HCT116 (cell line): ENCODE results near the gene GEMIN7. TPM values are rescaled to one million over a fixed set of nuclear protein-coding genes. Genes with fewer than 3 reads are reported as not detected.

ENCODE experiments used
- ATAC-seq: fragments of 200-7000 bp; cut with Tn5 transposase; 2 replicates; pipeline ENCODE4 v1.9.1; 2020; ENCODE audit warnings: mild to moderate bottlenecking, moderate library complexity
- BruUV-seq: library from RNA; stranded (reverse); fragments of 400-500 nt; replicated peaks from 2 replicates; lab custom pipeline; 2021; lab: Mats Ljungman, UMichigan
- CTCF ChIA-PET: fragments of 300-600 bp; sonication (Branson Sonifier 250); formaldehyde crosslinking; loops from one replicate; lab custom pipeline; 2021; ENCODE audit warnings: antibody characterized with exemption; lab: Charles Lee
- POLR2A ChIA-PET: fragments of 300-600, 350-600 bp; sonication (Branson Sonifier 250); formaldehyde crosslinking; loops from one replicate; lab custom pipeline; 2021; ENCODE audit warnings: antibody characterized with exemption; lab: Charles Lee
- RAD21 ChIA-PET, 2 experiments: fragments of 300-600 bp; sonication (Branson Sonifier 250); formaldehyde crosslinking; loops; one replicate each; lab custom pipeline; 2023; ENCODE audit warnings: low total read pairs in 2 of 2; ENCODE audit not compliant: uncharacterized antibody in 2 of 2, unreplicated experiment in 2 of 2, low non-redundant PET in 1 of 2; lab: Charles Lee
- DNase-seq: peaks from one replicate; pipeline ENCODE4 v3.0.0-alpha.2; 2010; ENCODE audit warnings: low read depth, low spot score
- H2AFZ ChIP-seq: fragments of 200-600 bp; shearing (Covaris generic), sonication (generic); 2 replicates; pipeline ENCODE4 v1.6.1; 2017; ENCODE audit warnings: low read depth, mixed run types, mixed read lengths, antibody characterized with exemption, low read length; ENCODE audit not compliant: poor library complexity, severe bottlenecking
- H3K27ac ChIP-seq: 2 replicates; pipeline ENCODE4 v1.5.1; 2012; ENCODE audit warnings: low read depth, low read length
- H3K27me3 ChIP-seq: fragments of 200-600 bp; sonication (generic); 2 replicates; pipeline ENCODE4 v1.6.1; 2016; ENCODE audit warnings: mixed run types, low read length, mixed read lengths; ENCODE audit not compliant: insufficient read depth
- H3K36me3 ChIP-seq, 2 experiments: fragments of 200-500 bp in 1 of 2; fragments of 200-600 bp in 1 of 2; sonication (Bioruptor generic) in 1 of 2; sonication (generic) in 1 of 2; 2 replicates each; pipeline versions ENCODE4 v1.5.1 to v1.6.1; 2014 to 2016; ENCODE audit warnings: low read length in 2 of 2, inconsistent platforms in 1 of 2, mixed read lengths in 1 of 2, mixed run types in 1 of 2; ENCODE audit not compliant: insufficient read depth in 2 of 2, control insufficient read depth in 1 of 2
- H3K4me1 ChIP-seq, 2 experiments: fragments of 200-600 bp in 1 of 2; sonication (generic) in 1 of 2; 2 replicates each; pipeline versions ENCODE4 v1.5.1 to v1.6.1; 2012 to 2017; ENCODE audit warnings: low read length in 2 of 2, inconsistent platforms in 1 of 2, mild to moderate bottlenecking in 1 of 2, mixed read lengths in 1 of 2, mixed run types in 1 of 2, moderate library complexity in 1 of 2; ENCODE audit not compliant: insufficient read depth in 2 of 2, control insufficient read depth in 1 of 2
- H3K4me2 ChIP-seq: fragments of 200-600 bp; sonication (generic); 2 replicates; pipeline ENCODE4 v1.6.1; 2017; ENCODE audit warnings: mixed run types, low read length, mixed read lengths
- H3K4me3 ChIP-seq, 2 experiments: fragments of 200-600 bp in 1 of 2; sonication (generic) in 1 of 2; replicated peaks in 1 of 2; 2 replicates each; pipeline ENCODE4 v1.5.1; 2011 to 2016; ENCODE audit warnings: low read length in 2 of 2, control low read depth in 1 of 2, low read depth in 1 of 2, mild to moderate bottlenecking in 1 of 2, mixed read lengths in 1 of 2, mixed run types in 1 of 2
- H3K79me2 ChIP-seq: fragments of 200-600 bp; sonication (generic); 2 replicates; pipeline ENCODE4 v1.6.1; 2017; ENCODE audit warnings: mild to moderate bottlenecking, mixed run types, low read length, moderate library complexity, mixed read lengths; ENCODE audit not compliant: insufficient read depth
- H3K9ac ChIP-seq: fragments of 200-600 bp; sonication (generic); 2 replicates; pipeline ENCODE4 v1.6.1; 2016; ENCODE audit warnings: low read length, mixed read lengths
- H3K9me2 ChIP-seq: fragments of 200-600 bp; sonication (generic), shearing (Covaris generic); 2 replicates; pipeline ENCODE4 v1.6.1; 2017; ENCODE audit warnings: mixed run types, mild to moderate bottlenecking, moderate library complexity; ENCODE audit not compliant: insufficient read depth
- H3K9me3 ChIP-seq, 2 experiments: fragments of 200-500 bp in 1 of 2; fragments of 200-600 bp in 1 of 2; sonication (Bioruptor generic) in 1 of 2; sonication (generic) in 1 of 2; 2 replicates each; pipeline ENCODE4 v1.6.1; 2014 to 2017; ENCODE audit warnings: low read length in 2 of 2, mixed read lengths in 2 of 2, inconsistent platforms in 1 of 2, low read depth in 1 of 2, mild to moderate bottlenecking in 1 of 2, mixed run types in 1 of 2, moderate library complexity in 1 of 2; ENCODE audit not compliant: control insufficient read depth in 1 of 2, insufficient read depth in 1 of 2
- H4K20me1 ChIP-seq: fragments of 200-600 bp; sonication (generic), shearing (Covaris generic); 2 replicates; pipeline ENCODE4 v1.6.1; 2017; ENCODE audit warnings: mixed run types, mild to moderate bottlenecking, moderate library complexity; ENCODE audit not compliant: insufficient read depth
- CBX3 ChIP-seq: IDR thresholded peaks from 2 replicates; pipeline ENCODE4 v1.6.1; 2012; ENCODE audit warnings: low read depth
- CEBPB ChIP-seq: IDR thresholded peaks from 2 replicates; pipeline ENCODE4 v1.6.1; 2012; ENCODE audit warnings: low read depth
- EGR1 ChIP-seq: IDR thresholded peaks from 2 replicates; pipeline ENCODE4 v1.6.1; 2012; ENCODE audit warnings: low read depth
- ELF1 ChIP-seq: IDR thresholded peaks from 2 replicates; pipeline ENCODE4 v1.6.1; 2012; ENCODE audit warnings: low read depth, borderline replicate concordance
- EZH2 ChIP-seq: fragments of 200-600 bp; sonication (generic); IDR thresholded peaks from 2 replicates; pipeline ENCODE4 v1.6.1; 2017; ENCODE audit warnings: antibody characterized with exemption, mixed run types
- EZH2phosphoT487 ChIP-seq: fragments of 200-600 bp; IDR thresholded peaks from 2 replicates; pipeline ENCODE4 v1.6.1; 2018; ENCODE audit warnings: antibody characterized with exemption, borderline replicate concordance
- FOSL1 ChIP-seq: IDR thresholded peaks from 2 replicates; pipeline ENCODE4 v1.6.1; 2012; ENCODE audit warnings: low read depth
- JUND ChIP-seq: IDR thresholded peaks from 2 replicates; pipeline ENCODE4 v1.6.1; 2012
- POLR2A ChIP-seq: IDR thresholded peaks from 2 replicates; pipeline ENCODE4 v1.7.0; 2011; ENCODE audit warnings: borderline replicate concordance; ENCODE audit not compliant: insufficient read depth, insufficient read length; ENCODE audit errors: extremely low read depth
- RAD21 ChIP-seq: IDR thresholded peaks from 2 replicates; pipeline ENCODE4 v1.6.1; 2012; ENCODE audit warnings: low read depth, mild to moderate bottlenecking
- SIN3A ChIP-seq: IDR thresholded peaks from 2 replicates; pipeline ENCODE4 v1.6.1; 2012; ENCODE audit warnings: low read depth
- SP1 ChIP-seq: IDR thresholded peaks from 2 replicates; pipeline ENCODE4 v1.6.1; 2012; ENCODE audit warnings: low read depth
- SRF ChIP-seq: IDR thresholded peaks from 2 replicates; pipeline ENCODE4 v1.6.1; 2012; ENCODE audit warnings: low read depth
- TCF7L2 ChIP-seq: IDR thresholded peaks from 2 replicates; pipeline ENCODE4 v1.7.0; 2011; ENCODE audit warnings: borderline replicate concordance, inconsistent platforms; ENCODE audit not compliant: insufficient read depth, insufficient read length; ENCODE audit errors: extremely low read depth
- YY1 ChIP-seq: IDR thresholded peaks from 2 replicates; pipeline ENCODE4 v1.6.1; 2011; ENCODE audit warnings: low read length, low read depth, moderate library complexity, mild to moderate bottlenecking; ENCODE audit not compliant: insufficient replicate concordance; ENCODE audit errors: extremely low read depth
- ZFX ChIP-seq: fragments of 450-650 bp; IDR thresholded peaks from 2 replicates; pipeline ENCODE4 v1.6.1; 2017
- ZNF274 ChIP-seq: fragments of 200-500 bp; sonication (Bioruptor generic); IDR thresholded peaks from 2 replicates; pipeline ENCODE4 v1.6.1; 2014; ENCODE audit warnings: mild to moderate bottlenecking, low read depth, low read length, inconsistent platforms
- intact Hi-C: fragments of 100-400 bp; cut with micrococcal nuclease; formaldehyde crosslinking; loops from 2 replicates; pipeline ENCODE4 v1.10.0; 2022
- total RNA-seq: library from RNA; stranded (reverse); gene quantifications from one replicate; pipeline ENCODE4 v1.2.1, GENCODE V29; 2021; ENCODE audit not compliant: unreplicated experiment
- TF ChIP-seq, protein P1 (sequence below): IDR thresholded peaks from 2 replicates; pipeline ENCODE4 v1.6.1; 2012
- TF ChIP-seq, protein P2 (sequence below), 3 experiments: fragments of 200-600 bp in 1 of 3; sonication (generic) in 1 of 3; IDR thresholded peaks in 2 of 3; conservative IDR thresholded peaks in 1 of 3; 2 replicates each; pipeline ENCODE4 v1.5.1; 2012 to 2017; ENCODE audit warnings: low read depth in 2 of 3, low read length in 2 of 3, antibody characterized with exemption in 1 of 3, borderline replicate concordance in 1 of 3, control low read depth in 1 of 3, mild to moderate bottlenecking in 1 of 3, mixed read lengths in 1 of 3, mixed run types in 1 of 3, moderate library complexity in 1 of 3; ENCODE audit not compliant: insufficient read depth in 1 of 3

The GEMIN7 gene
- total RNA-seq, 1 experiment from 2014 or later, result 35.4 TPM

DNA sequence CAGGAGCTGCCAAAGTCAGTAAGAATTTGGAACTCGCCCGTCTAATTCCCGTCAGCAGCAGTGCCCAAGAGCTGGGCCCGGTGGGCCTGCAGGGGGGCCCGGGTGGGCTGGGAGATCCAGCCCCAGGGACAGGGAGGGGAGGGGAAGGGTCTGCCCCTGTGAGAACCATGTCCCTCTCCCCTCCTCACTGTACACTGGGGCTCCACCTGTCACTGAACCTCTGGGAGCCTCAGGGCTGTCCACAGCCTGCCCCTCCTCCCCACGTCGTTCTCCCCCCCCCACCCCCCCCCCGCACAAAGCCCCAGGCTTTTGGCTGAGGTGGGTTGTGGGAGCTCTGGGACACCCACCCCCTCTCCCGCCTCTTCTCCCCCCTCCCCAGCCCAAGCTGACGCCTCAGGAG is 11.0 kb upstream of the GEMIN7 start:
- H3K9me3 ChIP-seq, result no peaks in the 10 kb centered on the region

DNA sequence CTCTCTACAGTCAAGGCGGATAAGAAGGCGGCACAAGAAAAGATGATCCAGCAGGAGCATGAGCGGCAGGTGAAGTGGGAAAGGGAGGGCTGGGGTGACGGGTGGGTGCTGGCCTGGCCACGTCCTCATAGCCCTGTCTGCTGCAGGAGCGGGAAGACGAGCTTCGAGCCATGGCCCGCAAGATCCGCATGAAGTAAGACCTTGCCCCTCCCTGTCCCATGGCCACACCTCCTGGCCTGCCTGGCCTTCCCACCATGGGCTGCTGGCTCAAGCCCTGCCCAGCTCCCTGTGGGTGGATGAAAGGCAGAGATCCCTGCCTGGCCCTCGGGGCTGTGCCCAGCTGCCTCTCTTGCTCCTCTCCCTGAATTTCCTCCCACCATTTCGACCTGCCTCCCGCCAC is 10.0 kb upstream of the GEMIN7 start:
- ChIA-PET CTCF (no interaction called here), RAD21 (no interaction called here), POLR2A (interaction anchor here (1.2 kb wide), 1 partner anchor 10 kb away, joined by 3 read pairs; the partner anchor contains the start of gene GEMIN7)
- H3K79me2 ChIP-seq, result peaks cover 10% of the 10 kb centered on the region; the same call in 1 of the 2 replicates
- H3K9me3 ChIP-seq, result no peaks in the 10 kb centered on the region
- no TSS peak for BruUV-seq
- no peak for TF ChIP-seq TCF7L2
- no peak for TF ChIP-seq POLR2A
- TF ChIP-seq, protein P1, sequence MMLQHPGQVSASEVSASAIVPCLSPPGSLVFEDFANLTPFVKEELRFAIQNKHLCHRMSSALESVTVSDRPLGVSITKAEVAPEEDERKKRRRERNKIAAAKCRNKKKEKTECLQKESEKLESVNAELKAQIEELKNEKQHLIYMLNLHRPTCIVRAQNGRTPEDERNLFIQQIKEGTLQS, result no peak
- TF ChIP-seq SRF, result no peak
- TF ChIP-seq, protein P2, sequence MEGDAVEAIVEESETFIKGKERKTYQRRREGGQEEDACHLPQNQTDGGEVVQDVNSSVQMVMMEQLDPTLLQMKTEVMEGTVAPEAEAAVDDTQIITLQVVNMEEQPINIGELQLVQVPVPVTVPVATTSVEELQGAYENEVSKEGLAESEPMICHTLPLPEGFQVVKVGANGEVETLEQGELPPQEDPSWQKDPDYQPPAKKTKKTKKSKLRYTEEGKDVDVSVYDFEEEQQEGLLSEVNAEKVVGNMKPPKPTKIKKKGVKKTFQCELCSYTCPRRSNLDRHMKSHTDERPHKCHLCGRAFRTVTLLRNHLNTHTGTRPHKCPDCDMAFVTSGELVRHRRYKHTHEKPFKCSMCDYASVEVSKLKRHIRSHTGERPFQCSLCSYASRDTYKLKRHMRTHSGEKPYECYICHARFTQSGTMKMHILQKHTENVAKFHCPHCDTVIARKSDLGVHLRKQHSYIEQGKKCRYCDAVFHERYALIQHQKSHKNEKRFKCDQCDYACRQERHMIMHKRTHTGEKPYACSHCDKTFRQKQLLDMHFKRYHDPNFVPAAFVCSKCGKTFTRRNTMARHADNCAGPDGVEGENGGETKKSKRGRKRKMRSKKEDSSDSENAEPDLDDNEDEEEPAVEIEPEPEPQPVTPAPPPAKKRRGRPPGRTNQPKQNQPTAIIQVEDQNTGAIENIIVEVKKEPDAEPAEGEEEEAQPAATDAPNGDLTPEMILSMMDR (IDR thresholded peaks at IDR 0.05 in 2 of 3, conservative IDR thresholded peaks at IDR 0.05 in 1 of 3; ENCODE audit: borderline replicate concordance in 1 of 3, insufficient read depth in 1 of 3, low read depth in 2 of 3, low read length in 2 of 3), result no peak
- TF ChIP-seq CBX3, result no peak
- TF ChIP-seq RAD21, result no peak
- no peak for TF ChIP-seq JUND
- no peak for TF ChIP-seq ZNF274
- no peak for TF ChIP-seq EZH2phosphoT487
- TF ChIP-seq ZFX, result no peak
- no peak for TF ChIP-seq CEBPB
- TF ChIP-seq EGR1, result no peak
- TF ChIP-seq SP1, result no peak
- TF ChIP-seq SIN3A, result no peak
- no peak for TF ChIP-seq FOSL1
- TF ChIP-seq ELF1, result no peak
- TF ChIP-seq EZH2, result no peak
- peaks cover 14 to 23% of the 10 kb centered on the region in 2 experiments; a peak in 3 of 4 replicates for H3K36me3 ChIP-seq
- H3K9me2 ChIP-seq, result no peaks in the 10 kb centered on the region
- peaks cover 0 to 2% of the 10 kb centered on the region in 2 experiments; a peak in 1 of 4 replicates for H3K4me1 ChIP-seq
- intact Hi-C loops, result no loop called here
- H2AFZ ChIP-seq, result no peak overlapping the region
- no peak overlapping the region for H3K9ac ChIP-seq
- no peak overlapping the region for H3K4me3 ChIP-seq
- no peaks in the 10 kb centered on the region for H3K27me3 ChIP-seq
- no peak overlapping the region for H3K4me2 ChIP-seq
- H3K27ac ChIP-seq, result peak overlapping the region; percentile 22; the same call in 1 of the 2 replicates
- DNase-seq (no peak), ATAC-seq (peak; percentile 83)
- H4K20me1 ChIP-seq, result no peaks in the 10 kb centered on the region

More for the DNA sequence above, 11.0 kb upstream of the GEMIN7 start:
- no peaks in the 10 kb centered on the region for H3K9me2 ChIP-seq
- CTCF ChIA-PET, result no interaction called here
- no peak overlapping the region for H3K9ac ChIP-seq
- no peak overlapping the region for H3K27ac ChIP-seq
- intact Hi-C loops, result no loop called here
- DNase-seq (no peak), ATAC-seq (no peak)
- H3K4me1 ChIP-seq, result peaks cover 0 to 2% of the 10 kb centered on the region in 2 experiments; a peak in 1 of 4 replicates
- H3K4me3 ChIP-seq, result no peak overlapping the region
- TF ChIP-seq POLR2A (no peak), YY1 (no peak)
- H3K36me3 ChIP-seq, result peaks cover 21 to 30% of the 10 kb centered on the region in 2 experiments; a peak in 3 of 4 replicates
- H3K79me2 ChIP-seq, result peaks cover 6% of the 10 kb centered on the region; the same call in 1 of the 2 replicates
- H2AFZ ChIP-seq, result no peak overlapping the region
- no TSS peak for BruUV-seq
- no peaks in the 10 kb centered on the region for H3K27me3 ChIP-seq
- RAD21 ChIA-PET, result no interaction called here
- H4K20me1 ChIP-seq, result no peaks in the 10 kb centered on the region
- POLR2A ChIA-PET, result no interaction called here
- no peak overlapping the region for H3K4me2 ChIP-seq
